DMS153 treated with DMSO at 0.1 percent for 48 hours (cell line): ENCODE results near the gene PIRT.
A peak's percentile ranks its signal among the peaks of the same experiment; 100 is the strongest.
"Not testable (repeated sequence)": the region's sequence is repeated elsewhere in the genome, so short reads cannot be mapped to it uniquely, and the experiment has no call there.

Experiments
- DNase-seq: peaks from one replicate; lab custom pipeline; 2025; ENCODE audit not compliant: unreplicated experiment; lab: John Stamatoyannopoulos, UW

PIRT gene

GRCh38 chr17:10837921-10838320 is at the start of gene PIRT:
Gene PIRT (minus strand): TSS chr17:10838087. CDS start chr17:10825645, 12,442 bp downstream.
- DNase-seq: no peak

GRCh38 chr17:10881959-10882358 is 44.1 kb upstream of the PIRT start:
- DNase-seq: no peak

- DNase-seq: no peak
Measured at GRCh38 chr17:10879190-10879836, 41.4 kb upstream of the PIRT start.

GRCh38 chr17:10875984-10876555 is 38.2 kb upstream of the PIRT start:
- no peak for DNase-seq

GRCh38 chr17:10875430-10875851 is 37.6 kb upstream of the PIRT start:
- DNase-seq: no peak

- DNase-seq: no peak
Measured at GRCh38 chr17:10871914-10872313, 34.0 kb upstream of the PIRT start.

- DNase-seq: no peak
Measured at GRCh38 chr17:10870336-10871050, 32.6 kb upstream of the PIRT start.

- DNase-seq: not testable (repeated sequence)
Measured at GRCh38 chr17:10868744-10869143, 30.9 kb upstream of the PIRT start.

GRCh38 chr17:10859051-10859450 is 21.2 kb upstream of the PIRT start:
- DNase-seq: no peak

- DNase-seq: no peak
Measured at GRCh38 chr17:10857976-10858375, 20.1 kb upstream of the PIRT start.

- not testable (repeated sequence) for DNase-seq
Measured at GRCh38 chr17:10846636-10847035, 8.7 kb upstream of the PIRT start.

GRCh38 chr17:10845388-10845751 is 7.5 kb upstream of the PIRT start:
- DNase-seq: no peak

- DNase-seq: peak; percentile 0
Measured at GRCh38 chr17:10844621-10845387, 6.9 kb upstream of the PIRT start.

- no peak for DNase-seq
Measured at GRCh38 chr17:10843811-10844210, 5.9 kb upstream of the PIRT start.

GRCh38 chr17:10842658-10843057 is 4.8 kb upstream of the PIRT start:
- no peak for DNase-seq

GRCh38 chr17:10838682-10839081 is 795 bp upstream of the PIRT start:
- DNase-seq: no peak

GRCh38 chr17:10836966-10837590 is 809 bp downstream of the PIRT start:
- no peak for DNase-seq

- no peak for DNase-seq
Measured at GRCh38 chr17:10836145-10836544, 1.7 kb downstream of the PIRT start.

- no peak for DNase-seq
Measured at GRCh38 chr17:10831696-10832095, 6.2 kb downstream of the PIRT start.

GRCh38 chr17:10827898-10828552 is 9.9 kb downstream of the PIRT start:
- DNase-seq: no peak

GRCh38 chr17:10824874-10825273 is 13.0 kb downstream of the PIRT start:
- no peak for DNase-seq
